ENCODE data around the gene COASY. TPM values are rescaled to one million over a fixed set of nuclear protein-coding genes. Genes with fewer than 3 reads are reported as not detected.

COASY gene
- polyA plus RNA-seq, 3 donors = 52.6 to 63.8 (median 57.9) TPM

DNA sequence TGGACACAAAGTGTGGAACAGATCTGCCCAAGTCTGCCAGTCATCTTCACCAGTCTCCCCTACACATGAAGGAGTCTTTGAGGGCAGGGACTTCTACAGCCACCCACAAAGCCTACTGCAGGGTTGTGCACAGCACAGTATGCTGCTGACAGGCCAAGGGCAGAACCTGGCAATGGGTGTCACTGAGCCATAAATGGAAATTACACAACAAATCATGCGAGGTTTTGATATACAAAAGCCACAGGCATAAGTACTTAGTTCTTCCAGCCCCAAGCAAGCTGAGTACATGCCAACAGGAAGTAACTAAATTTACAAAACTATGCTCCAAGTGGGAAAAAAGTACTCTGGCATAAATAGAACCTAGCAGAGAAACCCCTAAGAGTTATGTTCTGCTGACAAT, 23.4 kb downstream of the COASY start:
- H3K79me2 ChIP-seq (ENCODE audit: insufficient read depth, low read length) = no peaks in the 10 kb centered on the region
- Mint-ChIP-seq H3K4me1 (peaks cover 25% of the 10 kb centered on the region), H3K4me3 (peak overlapping the region in 1 of 2 donors; percentile 61), H3K9me3 (peaks cover 0 to 2% (median 0%) of the 10 kb centered on the region in 7 donors), H3K27ac (peak overlapping the region; percentile 84 to 94 (median 93)), H3K36me3 (peaks cover 87 to 94% of the 10 kb centered on the region in 2 donors), H3K27me3 (ENCODE audit: low read depth in 3 of 3) (peaks cover 0 to 3% (median 0%) of the 10 kb centered on the region in 3 donors)
- H3K9me3 ChIP-seq (replicated peaks in 1 of 2; ENCODE audit: control insufficient read depth in 1 of 2, insufficient read depth in 1 of 2, low read length in 2 of 2) = no peaks in the 10 kb centered on the region
- no peak overlapping the region for H2AFZ ChIP-seq (ENCODE audit: insufficient read depth, low read depth, low read length, poor library complexity, severe bottlenecking)
- H3K4me3 ChIP-seq (replicated peaks in 1 of 3; ENCODE audit: low read depth in 2 of 3, low read length in 3 of 3) = peak overlapping the region in 1 of 3 experiments; percentile 32
- DNase-seq = peak in 1 of 3 donors; percentile 28
- peak overlapping the region; percentile 42 for H3K4me2 ChIP-seq (replicated peaks; ENCODE audit: extremely low read depth, low read length, poor library complexity, severe bottlenecking)
- WGBS (ENCODE audit: insufficient coverage) = no CpG with 5 or more reads among the region's 1 CpG
- H4K20me1 ChIP-seq (ENCODE audit: insufficient read depth, low read length) = peaks cover 4% of the 10 kb centered on the region
- H3K4me1 ChIP-seq (ENCODE audit: control insufficient read depth in 1 of 2, insufficient read depth in 2 of 2, low read length in 2 of 2) = peaks cover 16 to 19% of the 10 kb centered on the region in 2 donors
- no peaks in the 10 kb centered on the region for H3K27me3 ChIP-seq (ENCODE audit: control insufficient read depth in 2 of 2, insufficient read depth in 2 of 2, low read length in 2 of 2)
- TF ChIP-seq, protein P1, sequence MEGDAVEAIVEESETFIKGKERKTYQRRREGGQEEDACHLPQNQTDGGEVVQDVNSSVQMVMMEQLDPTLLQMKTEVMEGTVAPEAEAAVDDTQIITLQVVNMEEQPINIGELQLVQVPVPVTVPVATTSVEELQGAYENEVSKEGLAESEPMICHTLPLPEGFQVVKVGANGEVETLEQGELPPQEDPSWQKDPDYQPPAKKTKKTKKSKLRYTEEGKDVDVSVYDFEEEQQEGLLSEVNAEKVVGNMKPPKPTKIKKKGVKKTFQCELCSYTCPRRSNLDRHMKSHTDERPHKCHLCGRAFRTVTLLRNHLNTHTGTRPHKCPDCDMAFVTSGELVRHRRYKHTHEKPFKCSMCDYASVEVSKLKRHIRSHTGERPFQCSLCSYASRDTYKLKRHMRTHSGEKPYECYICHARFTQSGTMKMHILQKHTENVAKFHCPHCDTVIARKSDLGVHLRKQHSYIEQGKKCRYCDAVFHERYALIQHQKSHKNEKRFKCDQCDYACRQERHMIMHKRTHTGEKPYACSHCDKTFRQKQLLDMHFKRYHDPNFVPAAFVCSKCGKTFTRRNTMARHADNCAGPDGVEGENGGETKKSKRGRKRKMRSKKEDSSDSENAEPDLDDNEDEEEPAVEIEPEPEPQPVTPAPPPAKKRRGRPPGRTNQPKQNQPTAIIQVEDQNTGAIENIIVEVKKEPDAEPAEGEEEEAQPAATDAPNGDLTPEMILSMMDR (IDR thresholded peaks at IDR 0.05) = no peak
- H3K27ac ChIP-seq (ENCODE audit: low read depth in 1 of 2, low read length in 2 of 2) = peak overlapping the region; percentile 55 to 74
- intact Hi-C loops (cut with micrococcal nuclease) = no loop called here
- H3K36me3 ChIP-seq (replicated peaks in 1 of 2; ENCODE audit: control insufficient read depth in 1 of 2, insufficient read depth in 2 of 2, low read length in 2 of 2) = peaks cover 78 to 96% of the 10 kb centered on the region in 2 donors
- peak overlapping the region; percentile 4 for H3K9ac ChIP-seq (ENCODE audit: insufficient read depth, low read length, poor library complexity, severe bottlenecking)

DNA sequence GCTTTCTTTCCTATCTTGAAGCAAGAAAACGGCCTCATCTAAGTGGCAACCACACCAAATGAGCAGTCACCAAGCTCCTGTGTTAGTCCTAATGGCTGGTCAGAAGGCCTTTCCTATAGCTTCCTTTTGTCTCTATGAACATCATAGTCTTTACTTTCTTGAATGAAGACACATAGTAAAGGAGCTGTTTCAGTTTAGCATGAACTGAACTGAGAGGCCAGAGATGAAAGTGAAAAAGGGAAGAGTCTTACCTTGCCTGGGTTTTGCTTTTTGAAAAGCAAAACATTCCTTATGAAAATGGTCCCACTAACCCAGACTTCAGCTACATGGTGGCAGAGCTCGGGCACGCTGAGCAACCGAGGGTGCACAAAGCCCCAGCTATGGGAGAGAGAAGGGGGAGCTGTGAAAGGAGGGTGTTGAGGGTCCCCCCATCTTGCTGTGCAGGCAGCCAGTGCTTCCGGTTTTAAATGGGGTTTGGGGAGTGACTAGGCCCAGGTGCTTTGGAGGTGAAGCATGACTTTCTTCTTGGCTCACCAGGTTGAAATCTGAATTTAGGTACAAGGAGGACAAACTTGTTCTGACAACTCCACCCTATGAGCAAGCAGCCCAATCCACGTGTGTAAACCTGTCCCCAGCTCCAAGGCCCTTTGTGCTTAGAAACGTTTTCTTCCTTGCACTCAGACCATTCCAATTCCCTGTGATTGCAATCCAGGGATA, 24.7 kb downstream of the COASY start:
- no peaks in the 10 kb centered on the region for H3K27me3 ChIP-seq (ENCODE audit: control insufficient read depth in 2 of 2, insufficient read depth in 2 of 2, low read length in 2 of 2)

More for the DNA sequence above, 24.7 kb downstream of the COASY start:
- intact Hi-C loops (cut with micrococcal nuclease) = no loop called here
- Mint-ChIP-seq H3K4me1 (peaks cover 25% of the 10 kb centered on the region), H3K27me3 (ENCODE audit: low read depth in 3 of 3) (peaks cover 0 to 3% (median 0%) of the 10 kb centered on the region in 3 donors), H3K36me3 (peaks cover 86 to 94% of the 10 kb centered on the region in 2 donors), H3K4me3 (no peak overlapping the region), H3K9me3 (peaks cover 0 to 2% (median 0%) of the 10 kb centered on the region in 7 donors), H3K27ac (peak overlapping the region in 4 of 7 donors; percentile 11 to 76 (median 60))
- Histone ChIP-seq H3K4me1 (ENCODE audit: control insufficient read depth in 1 of 2, insufficient read depth in 2 of 2, low read length in 2 of 2) (peaks cover 16 to 19% of the 10 kb centered on the region in 2 donors), H2AFZ (ENCODE audit: insufficient read depth, low read depth, low read length, poor library complexity, severe bottlenecking) (no peak overlapping the region), H3K9ac (ENCODE audit: insufficient read depth, low read length, poor library complexity, severe bottlenecking) (no peak overlapping the region), H3K79me2 (ENCODE audit: insufficient read depth, low read length) (no peaks in the 10 kb centered on the region), H3K9me3 (replicated peaks in 1 of 2; ENCODE audit: control insufficient read depth in 1 of 2, insufficient read depth in 1 of 2, low read length in 2 of 2) (no peaks in the 10 kb centered on the region), H4K20me1 (ENCODE audit: insufficient read depth, low read length) (peaks cover 4% of the 10 kb centered on the region), H3K36me3 (replicated peaks in 1 of 2; ENCODE audit: control insufficient read depth in 1 of 2, insufficient read depth in 2 of 2, low read length in 2 of 2) (peaks cover 82 to 96% of the 10 kb centered on the region in 2 donors), H3K4me2 (replicated peaks; ENCODE audit: extremely low read depth, low read length, poor library complexity, severe bottlenecking) (no peak overlapping the region), H3K4me3 (replicated peaks in 1 of 3; ENCODE audit: low read depth in 2 of 3, low read length in 3 of 3) (no peak overlapping the region), H3K27ac (ENCODE audit: low read depth in 1 of 2, low read length in 2 of 2) (peak overlapping the region in 1 of 2 donors; percentile 74)
- 100% methylated on average over 2 of the region's 7 CpGs for WGBS (ENCODE audit: insufficient coverage)
- no peak for DNase-seq
- TF ChIP-seq, protein P1 (IDR thresholded peaks at IDR 0.05) = no peak
